Fibroblast of villous mesenchyme (primary cell): ENCODE results near the gene RASSF5. TPM values are rescaled to one million over a fixed set of nuclear protein-coding genes. Genes with fewer than 3 reads are reported as not detected.
A peak's percentile ranks its signal among the peaks of the same experiment; 100 is the strongest.

ENCODE experiments used
- DNase-seq: peaks from one replicate; pipeline ENCODE4 v3.0.0-alpha.2; 2010; ENCODE audit warnings: low read depth
- H3K4me3 ChIP-seq: 2 replicates; pipeline ENCODE4 v1.5.1; 2011; ENCODE audit warnings: low read depth, mild to moderate bottlenecking, low read length
- CTCF ChIP-seq: IDR thresholded peaks from 2 replicates; pipeline ENCODE4 v1.5.1; 2012; ENCODE audit warnings: low read depth, mild to moderate bottlenecking, low read length; ENCODE audit not compliant: insufficient read depth
- total RNA-seq: library from RNA; depleted of rRNA; stranded (reverse); fragments of >200 nt; gene quantifications from 2 replicates; pipeline ENCODE4 v1.2.3, GENCODE V29; 2012

RASSF5 gene
- total RNA-seq, 1 donor: 0.86 TPM

GRCh38 chr1:206502403-206502802 is 4.9 kb upstream of the RASSF5 start:
- TF ChIP-seq CTCF: no peak
- no peak overlapping the region for H3K4me3 ChIP-seq
- DNase-seq: no peak

DNA sequence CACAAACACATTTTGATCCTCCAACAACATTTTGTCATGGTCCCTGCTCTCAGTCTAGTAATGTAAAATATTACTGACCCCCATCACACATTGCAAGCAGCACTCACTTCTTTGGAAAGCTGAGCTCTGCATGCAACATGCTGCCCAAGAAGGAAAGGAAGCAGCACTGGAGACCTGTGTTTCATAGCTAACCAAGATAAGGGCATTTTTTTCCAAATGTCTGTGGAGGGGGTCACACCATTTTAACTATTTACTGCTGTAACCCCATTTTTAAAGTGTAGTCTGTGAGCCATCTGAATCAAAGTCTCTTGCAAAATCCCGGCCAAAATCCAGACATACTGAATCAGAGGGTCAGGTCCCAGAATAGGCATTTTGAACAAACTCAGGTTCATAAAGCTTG is 4.5 kb upstream of the RASSF5 start:
- H3K4me3 ChIP-seq: no peak overlapping the region
- no peak for TF ChIP-seq CTCF
- DNase-seq: peak; percentile 31

DNA sequence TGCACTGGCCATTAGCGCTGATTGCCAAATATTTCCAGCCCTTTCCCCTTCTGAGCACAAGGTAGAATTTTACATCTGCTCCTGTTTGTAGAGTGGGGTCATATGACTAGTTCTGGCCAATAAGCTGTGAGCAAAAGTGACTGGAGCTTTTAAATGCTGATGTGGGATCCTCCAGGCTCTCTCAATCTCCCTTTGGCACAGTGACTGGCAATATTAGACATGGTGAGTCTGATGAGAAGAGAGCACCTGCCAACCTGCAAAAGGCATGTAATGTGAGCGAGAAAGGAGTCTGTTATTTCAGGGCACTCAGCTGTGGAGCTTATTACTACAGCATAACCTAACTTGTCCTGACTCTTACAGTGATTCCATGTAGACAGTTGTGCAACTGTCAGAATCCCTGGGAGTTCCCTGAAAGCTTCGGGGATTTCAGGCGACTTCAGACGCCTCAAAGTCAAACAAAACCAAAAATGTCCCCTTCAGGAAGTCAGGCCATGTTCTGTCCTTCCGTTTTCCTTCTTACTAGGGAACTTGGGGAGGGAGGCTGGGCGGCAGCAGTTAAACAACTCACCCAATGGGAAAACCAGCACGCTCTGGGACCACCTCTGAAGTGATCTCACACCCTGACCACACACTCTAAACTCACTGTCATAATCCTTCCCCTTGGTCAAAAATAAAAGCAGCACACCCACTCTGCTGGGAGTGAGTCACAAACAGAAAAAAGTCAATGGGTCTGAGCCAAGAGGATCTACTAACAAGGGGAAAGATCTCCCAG is 3.6 kb upstream of the RASSF5 start:
- no peak overlapping the region for H3K4me3 ChIP-seq
- TF ChIP-seq CTCF: no peak
- peak; percentile 98 for DNase-seq

- no peak overlapping the region for H3K4me3 ChIP-seq
- TF ChIP-seq CTCF: no peak
- no peak for DNase-seq
These were observed 3.0 kb upstream of the RASSF5 start for GRCh38 chr1:206504363-206504713.

- peak; percentile 76 for TF ChIP-seq CTCF
- H3K4me3 ChIP-seq: no peak overlapping the region
- DNase-seq: peak; percentile 37
These were observed 1.5 kb upstream of the RASSF5 start for GRCh38 chr1:206505702-206506355.

GRCh38 chr1:206506405-206507283 is 687 bp upstream of the RASSF5 start:
- no peak for TF ChIP-seq CTCF
- no peak for DNase-seq
- H3K4me3 ChIP-seq: peak overlapping the region; percentile 60
